ENCODE data around the gene IGDCC3. TPM values are rescaled to one million over a fixed set of nuclear protein-coding genes. Genes with fewer than 3 reads are reported as not detected.

Gene IGDCC3
- total and polyA plus RNA-seq, 4 experiments from 2014 or later, result not detected

DNA sequence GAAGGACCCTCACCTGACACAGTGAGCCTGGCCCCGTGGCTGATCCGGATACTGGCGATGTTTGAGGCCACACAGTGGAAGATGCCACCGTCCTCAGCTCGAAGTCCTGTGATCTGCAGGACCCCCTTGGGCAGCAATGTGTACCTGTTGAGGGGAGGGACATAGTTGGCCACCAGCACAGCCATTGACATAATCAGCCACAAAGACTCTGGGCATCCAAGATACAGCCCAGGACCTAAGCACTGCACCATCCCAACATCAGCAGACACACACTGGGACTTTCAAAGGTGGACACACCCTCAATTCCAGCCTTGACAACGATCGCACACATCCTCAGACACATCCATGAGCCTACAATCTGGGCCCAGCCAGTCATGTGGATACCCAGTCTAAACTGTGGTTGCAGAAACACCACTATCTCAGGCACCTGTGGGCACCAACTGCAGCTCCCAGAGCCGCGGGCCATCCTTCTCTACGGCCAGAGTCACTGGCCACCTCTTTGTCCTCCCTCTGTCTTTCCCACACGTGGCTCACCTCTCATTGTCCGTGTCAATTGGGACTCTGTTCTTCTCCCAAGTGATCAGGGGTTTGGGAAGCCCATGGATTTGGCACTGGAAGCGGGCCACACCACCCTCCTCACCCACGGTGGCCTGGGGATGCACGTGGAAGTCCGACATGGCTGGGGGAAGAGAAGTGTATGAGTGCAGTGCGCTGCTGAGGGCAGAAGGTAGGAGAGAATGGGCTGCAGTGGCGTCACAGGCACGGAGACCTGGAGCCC lies 42.3 kb downstream of the IGDCC3 start:
- Histone ChIP-seq H3K27ac (ENCODE audit: low read depth, low read length) (no peak overlapping the region), H3K9me3 (ENCODE audit: control insufficient read depth in 1 of 2, low read length in 2 of 2) (no peaks in the 10 kb centered on the region), H3K4me1 (ENCODE audit: insufficient read depth, low read length) (no peaks in the 10 kb centered on the region), H3K27me3 (ENCODE audit: insufficient read depth, low read length) (no peaks in the 10 kb centered on the region), H3K4me3 (ENCODE audit: low read length in 2 of 2) (no peak overlapping the region), H3K36me3 (ENCODE audit: insufficient read depth, low read length) (no peaks in the 10 kb centered on the region)
- intact Hi-C loops (cut with micrococcal nuclease), result no loop called here
- ChIA-PET POLR2A (ENCODE audit: partially characterized antibody) (no interaction called here), CTCF (ENCODE audit: partially characterized antibody) (no interaction called here)
- Mint-ChIP-seq H3K27ac (no peak overlapping the region), H3K4me3 (no peak overlapping the region), H3K36me3 (no peaks in the 10 kb centered on the region), H3K4me1 (no peaks in the 10 kb centered on the region), H3K27me3 (peaks cover 6 to 10% of the 10 kb centered on the region in 2 donors), H3K9me3 (peaks cover 0 to 1% (median 0%) of the 10 kb centered on the region in 8 donors)
- DNase-seq, result no peak

DNA sequence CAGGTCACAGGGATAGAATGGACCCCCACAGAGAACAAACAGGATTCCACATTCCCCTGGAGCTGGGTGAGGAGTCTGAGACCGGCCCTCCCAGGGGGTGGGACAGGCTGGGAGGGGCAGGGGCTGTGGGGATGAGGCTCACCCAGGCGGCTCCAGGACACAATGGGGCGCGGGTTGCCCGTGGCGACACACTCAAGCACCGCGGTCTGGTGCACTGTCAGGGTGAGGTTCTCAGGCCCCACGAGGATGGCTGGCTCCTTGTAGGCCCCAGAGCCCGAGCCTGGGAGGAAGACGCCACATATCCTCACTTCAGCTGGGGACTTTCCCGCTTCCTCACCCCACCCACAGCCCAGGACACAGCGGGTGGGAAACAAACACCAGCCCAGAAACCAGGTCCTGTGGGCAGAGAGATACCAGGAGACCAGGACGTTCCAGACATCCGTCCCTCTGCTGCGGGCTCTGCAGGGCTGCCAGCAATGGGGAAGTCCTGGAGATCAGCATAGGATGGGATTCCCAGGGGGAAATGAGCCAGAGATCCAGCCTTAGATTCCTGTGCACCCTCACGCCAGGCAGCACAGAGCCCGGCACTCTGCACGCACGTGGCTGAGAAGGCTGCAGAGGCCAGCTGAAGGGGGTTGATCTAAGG lies 43.1 kb downstream of the IGDCC3 start:
- no peaks in the 10 kb centered on the region for H3K4me1 Mint-ChIP-seq
- intact Hi-C loops (cut with micrococcal nuclease), result no loop called here

DNA sequence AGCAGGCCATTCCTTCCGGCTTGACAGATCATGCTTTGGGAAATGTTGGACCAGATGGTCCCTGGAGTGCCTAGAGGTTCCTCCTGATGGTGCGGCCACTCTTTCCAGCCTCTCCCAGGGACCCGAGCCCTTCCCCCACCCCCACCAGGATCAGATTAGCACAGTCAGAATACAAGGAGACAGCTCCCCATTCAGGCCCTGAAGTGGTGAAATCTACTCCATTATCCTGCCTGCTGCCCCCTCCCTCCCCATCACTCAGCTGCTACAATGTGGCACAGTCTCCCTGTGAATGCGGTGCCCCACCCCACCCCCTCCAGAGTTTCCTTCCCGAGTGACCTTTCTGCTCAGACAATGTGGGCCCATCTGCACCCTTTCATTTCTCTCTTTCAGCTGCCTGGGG lies 43.9 kb downstream of the IGDCC3 start:
- Histone ChIP-seq H3K4me3 (ENCODE audit: low read length in 2 of 2) (no peak overlapping the region), H3K4me1 (ENCODE audit: insufficient read depth, low read length) (no peaks in the 10 kb centered on the region), H3K36me3 (ENCODE audit: insufficient read depth, low read length) (no peaks in the 10 kb centered on the region), H3K27me3 (ENCODE audit: insufficient read depth, low read length) (no peaks in the 10 kb centered on the region), H3K27ac (ENCODE audit: low read depth, low read length) (no peak overlapping the region), H3K9me3 (ENCODE audit: control insufficient read depth in 1 of 2, low read length in 2 of 2) (no peaks in the 10 kb centered on the region)
- ChIA-PET CTCF (ENCODE audit: partially characterized antibody) (no interaction called here), POLR2A (ENCODE audit: partially characterized antibody) (no interaction called here)
- intact Hi-C loops (cut with micrococcal nuclease), result no loop called here
- Mint-ChIP-seq H3K4me1 (no peaks in the 10 kb centered on the region), H3K36me3 (no peaks in the 10 kb centered on the region), H3K27ac (no peak overlapping the region), H3K4me3 (no peak overlapping the region), H3K9me3 (no peaks in the 10 kb centered on the region), H3K27me3 (peaks cover 1 to 9% of the 10 kb centered on the region in 2 donors)
- no peak for DNase-seq

More for the DNA sequence above, 43.1 kb downstream of the IGDCC3 start:
- Mint-ChIP-seq H3K9me3 (no peaks in the 10 kb centered on the region), H3K36me3 (no peaks in the 10 kb centered on the region), H3K27me3 (peaks cover 3 to 11% of the 10 kb centered on the region in 2 donors), H3K4me3 (no peak overlapping the region), H3K27ac (no peak overlapping the region)
- Histone ChIP-seq H3K4me1 (ENCODE audit: insufficient read depth, low read length) (no peaks in the 10 kb centered on the region), H3K27me3 (ENCODE audit: insufficient read depth, low read length) (no peaks in the 10 kb centered on the region), H3K36me3 (ENCODE audit: insufficient read depth, low read length) (no peaks in the 10 kb centered on the region), H3K9me3 (ENCODE audit: control insufficient read depth in 1 of 2, low read length in 2 of 2) (no peaks in the 10 kb centered on the region), H3K4me3 (ENCODE audit: low read length in 2 of 2) (no peak overlapping the region), H3K27ac (ENCODE audit: low read depth, low read length) (no peak overlapping the region)
- no peak for DNase-seq
- POLR2A ChIA-PET (ENCODE audit: partially characterized antibody), result no interaction called here
- CTCF ChIA-PET (ENCODE audit: partially characterized antibody), result no interaction called here

DNA sequence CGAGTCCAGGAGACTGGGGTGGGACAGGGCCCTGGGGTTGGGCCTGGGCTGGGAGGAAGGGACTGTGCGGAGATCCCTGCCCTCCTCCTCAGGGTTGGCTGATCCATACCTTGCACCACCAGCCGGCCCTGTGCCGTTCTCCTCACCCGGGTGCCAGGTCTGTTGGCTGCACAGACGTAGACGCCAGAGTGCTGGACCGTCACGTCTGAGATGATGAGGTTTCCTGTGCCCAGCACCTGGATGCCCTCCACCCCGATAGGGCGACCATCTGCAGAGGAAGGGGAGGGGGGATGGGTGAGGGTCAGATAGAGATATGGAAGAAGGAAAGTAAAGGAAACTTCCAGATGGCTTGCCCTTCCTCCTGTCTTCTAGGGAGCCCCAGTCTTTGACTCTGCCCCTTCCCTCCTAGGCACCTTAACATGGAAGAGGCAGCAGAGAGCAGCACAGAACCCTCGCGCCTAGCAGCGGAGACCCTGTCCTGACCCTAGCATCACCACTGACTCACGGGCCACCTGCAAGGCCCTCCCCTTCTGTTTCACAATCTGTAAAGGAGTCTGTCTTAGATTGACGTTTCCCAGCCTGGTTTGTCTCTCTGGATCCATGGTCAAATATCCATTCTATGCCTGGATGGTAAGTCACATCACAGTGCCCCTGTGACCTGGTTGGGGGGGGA lies 44.5 kb downstream of the IGDCC3 start:
- Mint-ChIP-seq H3K27ac (no peak overlapping the region), H3K27me3 (peaks cover 0 to 9% of the 10 kb centered on the region in 2 donors), H3K4me3 (no peak overlapping the region), H3K4me1 (no peaks in the 10 kb centered on the region), H3K9me3 (no peaks in the 10 kb centered on the region), H3K36me3 (no peaks in the 10 kb centered on the region)
- intact Hi-C loops (cut with micrococcal nuclease), result no loop called here
- Histone ChIP-seq H3K4me1 (ENCODE audit: insufficient read depth, low read length) (no peaks in the 10 kb centered on the region), H3K4me3 (ENCODE audit: low read length in 2 of 2) (no peak overlapping the region), H3K9me3 (ENCODE audit: control insufficient read depth in 1 of 2, low read length in 2 of 2) (no peaks in the 10 kb centered on the region), H3K27me3 (ENCODE audit: insufficient read depth, low read length) (no peaks in the 10 kb centered on the region), H3K27ac (ENCODE audit: low read depth, low read length) (no peak overlapping the region), H3K36me3 (ENCODE audit: insufficient read depth, low read length) (no peaks in the 10 kb centered on the region)
- ChIA-PET CTCF (ENCODE audit: partially characterized antibody) (no interaction called here), POLR2A (ENCODE audit: partially characterized antibody) (no interaction called here)
- DNase-seq, result no peak

DNA sequence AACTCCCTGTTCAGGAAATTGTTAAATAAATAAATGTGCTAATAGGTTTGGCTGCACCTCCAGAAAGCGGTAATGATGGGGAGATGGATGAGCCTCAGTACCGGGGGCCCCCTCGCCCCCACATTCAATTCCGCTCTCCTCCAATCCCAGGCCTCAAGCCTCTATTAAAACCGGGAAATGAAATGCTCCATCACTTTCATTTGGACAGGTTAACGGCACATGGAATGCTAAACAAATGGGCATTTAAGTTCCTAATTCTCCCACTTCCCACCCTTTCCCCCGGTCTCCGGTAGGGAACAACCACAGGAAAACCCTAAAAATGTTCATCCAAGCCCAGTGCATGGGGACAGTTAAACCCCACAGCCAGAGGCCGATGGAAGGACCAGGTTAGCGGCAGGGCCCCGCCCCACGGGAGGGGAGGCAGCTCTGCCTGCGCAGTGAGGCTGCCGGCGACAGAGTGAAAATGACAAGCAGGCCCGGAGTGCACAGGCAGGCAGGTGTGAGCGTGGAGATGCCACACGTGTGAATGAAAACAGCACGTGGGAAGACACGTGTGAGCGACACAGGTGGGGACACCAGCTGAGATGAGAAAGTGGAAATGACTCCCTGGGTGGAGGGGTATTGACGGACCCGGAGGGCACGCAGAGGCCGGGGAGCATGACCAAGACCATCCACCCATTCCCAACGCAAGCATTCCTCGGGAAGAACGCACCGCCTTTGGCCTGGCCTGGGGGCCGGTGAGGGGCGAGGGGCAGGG lies 45.2 kb downstream of the IGDCC3 start:
- ChIA-PET POLR2A (ENCODE audit: partially characterized antibody) (no interaction called here), CTCF (ENCODE audit: partially characterized antibody) (interaction anchor here (5.4 kb wide), 1 partner anchor 13 kb away, joined by 26 read pairs; no protein-coding TSS in a partner anchor)
- no peaks in the 10 kb centered on the region for H3K27me3 ChIP-seq (ENCODE audit: insufficient read depth, low read length)
- Mint-ChIP-seq H3K4me3 (no peak overlapping the region), H3K36me3 (no peaks in the 10 kb centered on the region), H3K27me3 (peaks cover 0 to 9% of the 10 kb centered on the region in 2 donors), H3K27ac (no peak overlapping the region), H3K9me3 (no peaks in the 10 kb centered on the region), H3K4me1 (no peaks in the 10 kb centered on the region)
- H3K9me3 ChIP-seq (ENCODE audit: control insufficient read depth in 1 of 2, low read length in 2 of 2), result no peaks in the 10 kb centered on the region
- DNase-seq, result no peak
- intact Hi-C loops (cut with micrococcal nuclease), result no loop called here
- H3K36me3 ChIP-seq (ENCODE audit: insufficient read depth, low read length), result no peaks in the 10 kb centered on the region
- no peaks in the 10 kb centered on the region for H3K4me1 ChIP-seq (ENCODE audit: insufficient read depth, low read length)
- no peak overlapping the region for H3K4me3 ChIP-seq (ENCODE audit: low read length in 2 of 2)
- no peak overlapping the region for H3K27ac ChIP-seq (ENCODE audit: low read depth, low read length)

DNA sequence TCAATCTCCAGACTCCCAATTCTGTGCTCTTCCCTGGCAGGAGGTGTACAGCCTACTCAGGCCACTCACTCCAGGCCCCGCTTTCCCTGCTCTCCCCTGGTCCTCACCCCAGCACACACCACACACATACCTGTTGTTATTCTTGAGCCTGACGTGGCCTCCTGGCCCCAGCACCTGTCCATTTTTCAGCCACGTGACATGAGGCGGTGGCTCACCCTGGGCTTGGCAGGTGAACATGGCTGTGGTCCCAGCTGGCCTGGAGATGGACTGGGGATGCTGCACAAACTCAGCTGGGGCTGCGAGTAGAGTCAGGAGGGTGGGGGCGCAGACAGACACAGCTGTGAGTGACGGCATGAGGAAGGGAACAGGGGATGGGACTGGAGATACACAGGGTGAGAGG lies 46.0 kb downstream of the IGDCC3 start:
- H3K4me1 ChIP-seq (ENCODE audit: insufficient read depth, low read length), result no peaks in the 10 kb centered on the region
- intact Hi-C loops (cut with micrococcal nuclease), result no loop called here
- ChIA-PET CTCF (ENCODE audit: partially characterized antibody) (interaction anchor here (5.4 kb wide), 1 partner anchor 12 kb away, joined by 26 read pairs; no protein-coding TSS in a partner anchor), POLR2A (ENCODE audit: partially characterized antibody) (no interaction called here)
- no peak overlapping the region for H3K27ac ChIP-seq (ENCODE audit: low read depth, low read length)
- H3K9me3 Mint-ChIP-seq, result no peaks in the 10 kb centered on the region
- peaks cover 0 to 9% of the 10 kb centered on the region in 2 donors for H3K27me3 Mint-ChIP-seq
- H3K36me3 ChIP-seq (ENCODE audit: insufficient read depth, low read length), result no peaks in the 10 kb centered on the region
- H3K4me3 ChIP-seq (ENCODE audit: low read length in 2 of 2), result no peak overlapping the region
- no peak for DNase-seq
- H3K27ac Mint-ChIP-seq, result no peak overlapping the region
- H3K27me3 ChIP-seq (ENCODE audit: insufficient read depth, low read length), result no peaks in the 10 kb centered on the region
- no peak overlapping the region for H3K4me3 Mint-ChIP-seq
- H3K36me3 Mint-ChIP-seq, result no peaks in the 10 kb centered on the region
- H3K4me1 Mint-ChIP-seq, result no peaks in the 10 kb centered on the region
- H3K9me3 ChIP-seq (ENCODE audit: control insufficient read depth in 1 of 2, low read length in 2 of 2), result no peaks in the 10 kb centered on the region

Measured in CD4-positive, alpha-beta memory T cell (primary cell).